Daoy (cell line): ENCODE results near the gene MTARC2. TPM values are rescaled to one million over a fixed set of nuclear protein-coding genes. Genes with fewer than 3 reads are reported as not detected.
"Not testable (repeated sequence)": the region's sequence is repeated elsewhere in the genome, so short reads cannot be mapped to it uniquely, and the experiment has no call there.

ENCODE experiments used
- DNase-seq: peaks from one replicate; pipeline ENCODE4 v3.0.0-alpha.2; 2015; ENCODE audit warnings: low read depth
- total RNA-seq: library from RNA; depleted of rRNA; stranded (reverse); fragments of >200 nt; shearing (Covaris generic); gene quantifications from 2 replicates; pipeline ENCODE4 v1.2.3, GENCODE V29; 2014; rRNA removed

The MTARC2 gene
- 1.8 and 3.8 TPM in 2 replicates for total RNA-seq

GRCh38 chr1:220748089-220748934 lies at the start of gene MTARC2:
MTARC2 (plus strand) TSS chr1:220748322; CDS start chr1:220748532, 210 bp downstream.
- peak; percentile 87 for DNase-seq

- DNase-seq = no peak
Observed at GRCh38 chr1:220698607-220699016, 49.5 kb upstream of the MTARC2 start.

- DNase-seq = no peak
Observed at GRCh38 chr1:220699044-220699443, 49.1 kb upstream of the MTARC2 start.

GRCh38 chr1:220700556-220701179 lies 47.5 kb upstream of the MTARC2 start:
- DNase-seq = no peak

- no peak for DNase-seq
Observed at GRCh38 chr1:220701974-220702373, 46.1 kb upstream of the MTARC2 start.

GRCh38 chr1:220702733-220703270 lies 45.3 kb upstream of the MTARC2 start:
- no peak for DNase-seq

GRCh38 chr1:220703305-220703704 lies 44.8 kb upstream of the MTARC2 start:
- DNase-seq = no peak

GRCh38 chr1:220705782-220706181 lies 42.3 kb upstream of the MTARC2 start:
- no peak for DNase-seq

- no peak for DNase-seq
Observed at GRCh38 chr1:220706480-220706879, 41.6 kb upstream of the MTARC2 start.

GRCh38 chr1:220707160-220707559 lies 41.0 kb upstream of the MTARC2 start:
- DNase-seq = no peak

GRCh38 chr1:220708244-220708643 lies 39.9 kb upstream of the MTARC2 start:
- DNase-seq = no peak

GRCh38 chr1:220708936-220709801 lies 39.0 kb upstream of the MTARC2 start:
- no peak for DNase-seq

GRCh38 chr1:220710333-220710732 lies 37.8 kb upstream of the MTARC2 start:
- no peak for DNase-seq

GRCh38 chr1:220711056-220711809 lies 36.9 kb upstream of the MTARC2 start:
- DNase-seq = no peak

GRCh38 chr1:220715986-220716385 lies 32.1 kb upstream of the MTARC2 start:
- not testable (repeated sequence) for DNase-seq

- no peak for DNase-seq
Observed at GRCh38 chr1:220717800-220718640, 30.1 kb upstream of the MTARC2 start.

GRCh38 chr1:220721266-220721665 lies 26.9 kb upstream of the MTARC2 start:
- DNase-seq = not testable (repeated sequence)

GRCh38 chr1:220726634-220727033 lies 21.5 kb upstream of the MTARC2 start:
- no peak for DNase-seq

GRCh38 chr1:220727519-220727918 lies 20.6 kb upstream of the MTARC2 start:
- DNase-seq = no peak

- no peak for DNase-seq
Observed at GRCh38 chr1:220730486-220730885, 17.6 kb upstream of the MTARC2 start.
